ENCODE data around the gene SPAG4. TPM values are rescaled to one million over a fixed set of nuclear protein-coding genes. Genes with fewer than 3 reads are reported as not detected.

The SPAG4 gene
- total RNA-seq, 1 donor from 2014 or later, result 15.2 TPM

GRCh38 chr20:35598476-35598875 is 17.2 kb upstream of the SPAG4 start:
- peaks cover 18% of the 10 kb centered on the region for H3K27me3 Mint-ChIP-seq (ENCODE audit: unreplicated experiment)
- no peak for TF ChIP-seq CTCF (IDR thresholded peaks at IDR 0.05; ENCODE audit: unreplicated experiment)
- DNase-seq (ENCODE audit: low spot score), result no peak
- peaks cover 2% of the 10 kb centered on the region for H3K4me1 Mint-ChIP-seq (ENCODE audit: unreplicated experiment)
- H3K4me3 Mint-ChIP-seq (ENCODE audit: unreplicated experiment), result peak overlapping the region; percentile 21
- H3K9me3 Mint-ChIP-seq (ENCODE audit: unreplicated experiment), result no peaks in the 10 kb centered on the region
- peaks cover 7% of the 10 kb centered on the region for H3K36me3 Mint-ChIP-seq (ENCODE audit: low read depth, unreplicated experiment)
- peak overlapping the region; percentile 38 for H3K27ac Mint-ChIP-seq (ENCODE audit: unreplicated experiment)

GRCh38 chr20:35598899-35599775 is 16.5 kb upstream of the SPAG4 start:
- TF ChIP-seq CTCF (IDR thresholded peaks at IDR 0.05; ENCODE audit: unreplicated experiment), result no peak
- H3K27me3 Mint-ChIP-seq (ENCODE audit: unreplicated experiment), result peaks cover 22% of the 10 kb centered on the region
- no peak for DNase-seq (ENCODE audit: low spot score)
- no peak overlapping the region for H3K4me3 Mint-ChIP-seq (ENCODE audit: unreplicated experiment)
- H3K4me1 Mint-ChIP-seq (ENCODE audit: unreplicated experiment), result peaks cover 2% of the 10 kb centered on the region
- H3K36me3 Mint-ChIP-seq (ENCODE audit: low read depth, unreplicated experiment), result peaks cover 7% of the 10 kb centered on the region
- no peak overlapping the region for H3K27ac Mint-ChIP-seq (ENCODE audit: unreplicated experiment)
- no peaks in the 10 kb centered on the region for H3K9me3 Mint-ChIP-seq (ENCODE audit: unreplicated experiment)

- TF ChIP-seq CTCF (IDR thresholded peaks at IDR 0.05; ENCODE audit: unreplicated experiment), result no peak
- Mint-ChIP-seq H3K4me3 (ENCODE audit: unreplicated experiment) (no peak overlapping the region), H3K27me3 (ENCODE audit: unreplicated experiment) (peaks cover 18% of the 10 kb centered on the region)
Observed at GRCh38 chr20:35599776-35600120, 15.9 kb upstream of the SPAG4 start.

GRCh38 chr20:35600176-35600992 is 15.2 kb upstream of the SPAG4 start:
- no peak for TF ChIP-seq CTCF (IDR thresholded peaks at IDR 0.05; ENCODE audit: unreplicated experiment)
- Mint-ChIP-seq H3K9me3 (ENCODE audit: unreplicated experiment) (no peaks in the 10 kb centered on the region), H3K36me3 (ENCODE audit: low read depth, unreplicated experiment) (peaks cover 7% of the 10 kb centered on the region), H3K27me3 (ENCODE audit: unreplicated experiment) (peaks cover 18% of the 10 kb centered on the region), H3K4me3 (ENCODE audit: unreplicated experiment) (no peak overlapping the region), H3K4me1 (ENCODE audit: unreplicated experiment) (peaks cover 2% of the 10 kb centered on the region), H3K27ac (ENCODE audit: unreplicated experiment) (no peak overlapping the region)
- DNase-seq (ENCODE audit: low spot score), result no peak

More at GRCh38 chr20:35599776-35600120, 15.9 kb upstream of the SPAG4 start:
- Mint-ChIP-seq H3K27ac (ENCODE audit: unreplicated experiment) (no peak overlapping the region), H3K9me3 (ENCODE audit: unreplicated experiment) (no peaks in the 10 kb centered on the region), H3K4me1 (ENCODE audit: unreplicated experiment) (peaks cover 2% of the 10 kb centered on the region), H3K36me3 (ENCODE audit: low read depth, unreplicated experiment) (peaks cover 7% of the 10 kb centered on the region)
- DNase-seq (ENCODE audit: low spot score), result no peak
